HepG2 (cell line): Measurements from ENCODE around the gene KDM6B. TPM values are rescaled to one million over a fixed set of nuclear protein-coding genes. Genes with fewer than 3 reads are reported as not detected.

ENCODE experiments used
- ATAC-seq: fragments of 200-7000 bp; cut with Tn5 transposase; 3 replicates; pipeline ENCODE4 v1.9.1; 2020; ENCODE audit warnings: mild to moderate bottlenecking, moderate library complexity
- BruUV-seq: library from RNA; stranded (reverse); fragments of 400-500 nt; replicated peaks from 2 replicates; lab custom pipeline; 2021; lab: Mats Ljungman, UMichigan
- CTCF ChIA-PET: fragments of 300-600 bp; formaldehyde crosslinking; extraction: SDS; loops from one replicate; lab custom pipeline; 2021; ENCODE audit warnings: low total read pairs, inconsistent platforms, low intra/inter-chr PET ratio; lab: Yijun Ruan, JAX
- POLR2A ChIA-PET: fragments of 350-600 bp; sonication (Branson Sonifier 250); formaldehyde crosslinking; loops from one replicate; lab custom pipeline; 2020; ENCODE audit warnings: antibody characterized with exemption, inconsistent platforms; lab: Yijun Ruan, JAX
- DNase-seq: peaks from one replicate; pipeline ENCODE4 v3.0.0-alpha.2; 2015; ENCODE audit warnings: low spot score
- FAIRE-seq: peaks from 3 replicates; lab custom pipeline; 2011; peaks lifted over from hg19 to GRCh38; lab: Jason Lieb, UNC
- H2AFZ ChIP-seq: one replicate; pipeline ENCODE4 v1.6.1; 2011; ENCODE audit warnings: low read length, inconsistent platforms
- H3K27ac ChIP-seq: fragments of 300-600 bp; 3 replicates; pipeline ENCODE4 v1.8.0; 2011; ENCODE audit warnings: mixed run types, mild to moderate bottlenecking, mixed read lengths, low read length, inconsistent platforms; ENCODE audit not compliant: insufficient read depth; ENCODE audit errors: extremely low read length
- H3K27me3 ChIP-seq, 2 experiments: fragments of 200-600 bp in 1 of 2; 2 replicates in 1 of 2; 3 replicates in 1 of 2; pipeline versions ENCODE4 v1.6.0 to v1.8.0; 2011; ENCODE audit warnings: low read length in 2 of 2, mild to moderate bottlenecking in 2 of 2, moderate library complexity in 2 of 2, inconsistent platforms in 1 of 2; ENCODE audit not compliant: insufficient read depth in 2 of 2, control insufficient read depth in 1 of 2
- H3K36me3 ChIP-seq, 2 experiments: fragments of 200-600 bp in 1 of 2; replicated peaks in 1 of 2; 2 replicates in 1 of 2; 3 replicates in 1 of 2; pipeline versions ENCODE4 v1.5.1 to v1.8.0; 2011; ENCODE audit warnings: low read length in 2 of 2, inconsistent platforms in 1 of 2; ENCODE audit not compliant: insufficient read depth in 2 of 2, control insufficient read depth in 1 of 2
- H3K4me1 ChIP-seq: 2 replicates; pipeline ENCODE4 v1.5.1; 2012; ENCODE audit warnings: low read length, inconsistent platforms; ENCODE audit not compliant: insufficient read depth
- H3K4me2 ChIP-seq: 2 replicates; pipeline ENCODE4 v1.6.0; 2011; ENCODE audit warnings: low read depth, low read length, inconsistent platforms
- H3K4me3 ChIP-seq, 3 experiments: fragments of 200-600 bp in 1 of 3; sonication (generic), shearing (Covaris generic) in 1 of 3; replicated peaks in 1 of 3; 2 replicates each; pipeline ENCODE4 v1.5.1; 2011 to 2016; ENCODE audit warnings: low read length in 3 of 3, inconsistent platforms in 2 of 3, low read depth in 2 of 3, mild to moderate bottlenecking in 2 of 3, control low read depth in 1 of 3, mixed read lengths in 1 of 3; ENCODE audit not compliant: insufficient read depth in 1 of 3
- H3K79me2 ChIP-seq: one replicate; pipeline ENCODE4 v1.6.1; 2011; ENCODE audit warnings: low read length, inconsistent platforms; ENCODE audit not compliant: insufficient read depth
- H3K9ac ChIP-seq: 2 replicates; pipeline ENCODE4 v1.6.0; 2011; ENCODE audit warnings: mild to moderate bottlenecking, low read depth, low read length, inconsistent platforms; ENCODE audit not compliant: insufficient read depth
- H3K9me3 ChIP-seq: 2 replicates; pipeline ENCODE4 v1.5.1; 2012; ENCODE audit warnings: mild to moderate bottlenecking, low read length
- H4K20me1 ChIP-seq: 2 replicates; pipeline ENCODE4 v1.6.0; 2011; ENCODE audit warnings: inconsistent platforms, mild to moderate bottlenecking, low read length, moderate library complexity; ENCODE audit not compliant: insufficient read depth
- HNRNPUL1 ChIP-seq: fragments of 200-400 bp; formaldehyde crosslinking; IDR thresholded peaks from 2 replicates; pipeline ENCODE4 v1.6.1; 2017; ENCODE audit warnings: low read depth, mild to moderate bottlenecking, low read length, moderate library complexity
- HOXA9 ChIP-seq: sonication (generic); formaldehyde crosslinking; IDR thresholded peaks from 2 replicates; pipeline ENCODE4 v1.8.1; 2022; ENCODE audit warnings: missing genetic modification reagents, mild to moderate bottlenecking, moderate library complexity, borderline replicate concordance
- PRPF4 ChIP-seq: fragments of 200-400 bp; formaldehyde crosslinking; IDR thresholded peaks from 2 replicates; pipeline ENCODE4 v1.6.1; 2016; ENCODE audit warnings: low read length, low read depth; ENCODE audit not compliant: poor library complexity, severe bottlenecking
- TCF12 ChIP-seq, 2 experiments: fragments of 450-650 bp in 1 of 2; sonication (generic) in 1 of 2; formaldehyde crosslinking in 1 of 2; IDR thresholded peaks; 2 replicates each; pipeline versions ENCODE4 v1.6.1 to v1.8.0; 2017 to 2022; ENCODE audit warnings: antibody characterized with exemption in 1 of 2, mild to moderate bottlenecking in 1 of 2, missing genetic modification reagents in 1 of 2, moderate library complexity in 1 of 2
- ZFP82 ChIP-seq: sonication (generic); formaldehyde crosslinking; IDR thresholded peaks from 2 replicates; pipeline ENCODE4 v1.5.1; 2020; ENCODE audit warnings: mild to moderate bottlenecking, missing genetic modification reagents, borderline replicate concordance
- ZNF225 ChIP-seq: sonication (generic); formaldehyde crosslinking; IDR thresholded peaks from 2 replicates; pipeline ENCODE4 v1.4.0; 2020; ENCODE audit warnings: mild to moderate bottlenecking, missing genetic modification reagents
- ZNF547 ChIP-seq: sonication (generic); formaldehyde crosslinking; IDR thresholded peaks from 2 replicates; pipeline ENCODE4 v1.5.1; 2020; ENCODE audit warnings: mild to moderate bottlenecking, missing genetic modification reagents
- ZNF558 ChIP-seq: sonication (generic); formaldehyde crosslinking; IDR thresholded peaks from 2 replicates; pipeline ENCODE4 v1.9.0; 2022; ENCODE audit warnings: mild to moderate bottlenecking, missing genetic modification reagents, borderline replicate concordance
- ZSCAN31 ChIP-seq: sonication (generic); formaldehyde crosslinking; IDR thresholded peaks from 2 replicates; pipeline ENCODE4 v1.5.0; 2020; ENCODE audit warnings: low read depth, mild to moderate bottlenecking, missing genetic modification reagents
- WGBS: methylation state at CpG from one replicate; pipeline ENCODE4 v1.1.6; 2017; ENCODE audit warnings: low lambda C conversion rate; 5-methylcytosine and 5-hydroxymethylcytosine counted together
- in situ Hi-C: cut with HindIII; loops from 2 replicates; pipeline ENCODE4 v1.10.0; 2017; ENCODE audit warnings: low pct_unique_long_range_greater_than_20kb; ENCODE audit not compliant: extremely low pct_ligation_motif_present
- intact Hi-C: fragments of 100-400 bp; cut with micrococcal nuclease; formaldehyde crosslinking; loops from one replicate; pipeline ENCODE4 v1.10.0; 2022; ENCODE audit not compliant: unreplicated experiment
- polyA plus RNA-seq, 8 experiments: library from polyadenylated mRNA; depleted of rRNA in 3 of 8; stranded (reverse) in 7 of 8; unstranded in 1 of 8; fragments of >200 nt; fragmentation: Illumina TruSeq in 4 of 8; extraction: Trizol in 4 of 8; gene quantifications; 2 replicates each; pipeline versions ENCODE4 v1.2.1 to v1.2.3, GENCODE V29; 2011 to 2016; ENCODE audit warnings: low read depth in 4 of 8, missing spikeins in 1 of 8, mixed read lengths in 1 of 8; ENCODE audit not compliant: insufficient read depth in 1 of 8
- total RNA-seq, 5 experiments: library from RNA; depleted of rRNA; stranded (reverse); fragments of >200 nt; fragmentation: Illumina TruSeq; extraction: Trizol; gene quantifications; 2 replicates each; pipeline ENCODE4 v1.2.3, GENCODE V29; 2016; ENCODE audit warnings: low read depth in 1 of 5
- TF ChIP-seq, protein P1 (sequence below): sonication (generic); formaldehyde crosslinking; IDR thresholded peaks from 2 replicates; pipeline ENCODE4 v1.8.1; 2023; ENCODE audit warnings: mild to moderate bottlenecking, missing genetic modification reagents

The KDM6B gene
- total and polyA plus RNA-seq, 2 of the 13 experiments (the other 11 are each of a cell fraction or from before 2014, with no cell fraction given), result 1.3 to 2.1 TPM

- Histone ChIP-seq H3K4me3 (no peak overlapping the region), H3K9me3 (no peaks in the 10 kb centered on the region), H3K79me2 (no peaks in the 10 kb centered on the region), H2AFZ (no peak overlapping the region), H3K27ac (no peak overlapping the region), H3K27me3 (peaks cover 1 to 46% of the 10 kb centered on the region in 2 experiments; a peak in 4 of 5 replicates), H3K4me1 (no peaks in the 10 kb centered on the region), H3K9ac (no peak overlapping the region), H3K36me3 (no peaks in the 10 kb centered on the region)
- POLR2A ChIA-PET, result no interaction called here
- ATAC-seq (no peak), DNase-seq (no peak)
- CTCF ChIA-PET, result no interaction called here
- WGBS, result 44% methylated on average over 21 of the region's 27 CpGs
- no TSS peak for BruUV-seq
- intact Hi-C loops, result no loop called here
- no peak for TF ChIP-seq ZSCAN31 (CRISPR knock-in tag)
- TF ChIP-seq HOXA9 (CRISPR knock-in tag), result no peak
- no peak for TF ChIP-seq ZFP82 (CRISPR knock-in tag)
- no peak for TF ChIP-seq ZNF547 (CRISPR knock-in tag)
- no peak for TF ChIP-seq HNRNPUL1
- TF ChIP-seq, all 625 proteins: peak for 0
- Histone ChIP-seq H4K20me1 (no peaks in the 10 kb centered on the region), H3K4me2 (no peak overlapping the region)
- no peak for FAIRE-seq
- in situ Hi-C loops, result no loop called here
Measured at GRCh38 chr17:7818746-7819645, 15.0 kb upstream of the KDM6B start.

DNA sequence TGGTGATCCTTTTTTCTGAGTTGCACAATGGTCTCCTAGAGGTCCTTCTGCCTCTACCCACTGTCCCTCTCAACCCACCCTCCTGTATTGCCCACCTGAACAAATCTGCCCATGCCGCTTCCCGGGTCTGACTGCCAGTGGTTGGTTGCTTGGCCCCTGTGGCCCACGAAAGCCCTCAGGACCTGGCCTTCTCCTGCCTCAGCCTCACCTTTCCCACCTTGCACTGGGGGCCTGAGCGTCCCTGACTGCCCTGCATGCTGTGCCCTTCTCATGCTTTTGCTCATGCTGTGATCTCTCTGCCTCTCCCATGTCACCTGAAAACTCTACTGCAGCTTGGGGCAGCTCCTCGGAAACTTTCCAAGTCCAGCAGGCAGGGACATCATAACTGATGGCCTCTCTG is 13.8 kb upstream of the KDM6B start:
- Histone ChIP-seq H3K4me2 (no peak overlapping the region), H3K36me3 (no peaks in the 10 kb centered on the region), H3K9me3 (no peaks in the 10 kb centered on the region), H3K27me3 (peaks cover 1 to 49% of the 10 kb centered on the region in 2 experiments; a peak in 4 of 5 replicates), H4K20me1 (no peaks in the 10 kb centered on the region), H3K27ac (no peak overlapping the region), H3K9ac (no peak overlapping the region), H3K4me3 (no peak overlapping the region), H3K79me2 (no peaks in the 10 kb centered on the region), H2AFZ (no peak overlapping the region), H3K4me1 (no peaks in the 10 kb centered on the region)
- in situ Hi-C loops (loop anchor here (5.0 kb wide), 1 partner anchor 77 kb away; no protein-coding TSS in a partner anchor), intact Hi-C loops (loop anchor here (5.0 kb wide), 1 partner anchor 78 kb away; no protein-coding TSS in a partner anchor)
- no peak for ATAC-seq
- FAIRE-seq, result no peak
- CTCF ChIA-PET, result no interaction called here
- 9% methylated on average over 5 of the region's 5 CpGs for WGBS
- POLR2A ChIA-PET, result no interaction called here
- DNase-seq, result no peak
- no TSS peak for BruUV-seq
- TF ChIP-seq, protein P1, sequence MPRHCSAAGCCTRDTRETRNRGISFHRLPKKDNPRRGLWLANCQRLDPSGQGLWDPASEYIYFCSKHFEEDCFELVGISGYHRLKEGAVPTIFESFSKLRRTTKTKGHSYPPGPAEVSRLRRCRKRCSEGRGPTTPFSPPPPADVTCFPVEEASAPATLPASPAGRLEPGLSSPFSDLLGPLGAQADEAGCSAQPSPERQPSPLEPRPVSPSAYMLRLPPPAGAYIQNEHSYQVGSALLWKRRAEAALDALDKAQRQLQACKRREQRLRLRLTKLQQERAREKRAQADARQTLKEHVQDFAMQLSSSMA (CRISPR knock-in tag), result no peak
- TF ChIP-seq PRPF4 (no peak), ZNF558 (no peak), ZNF225 (CRISPR knock-in tag) (no peak), TCF12 (IDR thresholded peaks at IDR 0.05) (no peak), TCF12 (CRISPR knock-in tag; IDR thresholded peaks at IDR 0.05) (no peak)
